Ovary (tissue), 9 donors: ENCODE results near the gene MRPS10. TPM values are rescaled to one million over a fixed set of nuclear protein-coding genes. Genes with fewer than 3 reads are reported as not detected.
A peak's percentile ranks its signal among the peaks of the same experiment; 100 is the strongest.
"Not testable (repeated sequence)": the region's sequence is repeated elsewhere in the genome, so short reads cannot be mapped to it uniquely, and the experiment has no call there.

ENCODE experiments used
- DNase-seq, 5 donors: peaks; one replicate each; pipeline ENCODE4 v3.0.0-alpha.2; 2019 to 2020
- H3K27ac ChIP-seq, 2 donors: fragments of 200-600 bp; one replicate each; pipeline versions ENCODE4 v1.5.1 to v1.8.0; 2019 to 2022
- H3K27me3 ChIP-seq: fragments of 200-600 bp; one replicate; pipeline ENCODE4 v1.8.0; 2022
- H3K36me3 ChIP-seq: fragments of 200-600 bp; sonication (generic); one replicate; pipeline ENCODE4 v1.5.1; 2019
- H3K4me1 ChIP-seq: one replicate; pipeline ENCODE4 v1.8.1; 2013; ENCODE audit warnings: mild to moderate bottlenecking, moderate library complexity; ENCODE audit not compliant: insufficient read depth
- H3K4me3 ChIP-seq: fragments of 200-600 bp; sonication (generic); one replicate; pipeline ENCODE4 v1.5.1; 2017
- H3K9me3 ChIP-seq, 2 donors: fragments of 200-600 bp in 1 of 2; sonication (generic) in 1 of 2; one replicate each; pipeline versions ENCODE4 v1.5.1 to v1.8.1; 2013 to 2019; ENCODE audit warnings: mild to moderate bottlenecking in 1 of 2, moderate library complexity in 1 of 2
- EP300 ChIP-seq: sonication (generic); formaldehyde crosslinking; IDR thresholded peaks from one replicate; pipeline ENCODE4 v1.6.1; 2017; ENCODE audit warnings: antibody characterized with exemption
- POLR2A ChIP-seq: fragments of 450-650 bp; IDR thresholded peaks from one replicate; pipeline ENCODE4 v1.6.1; 2017; ENCODE audit warnings: antibody characterized with exemption, mild to moderate bottlenecking, moderate library complexity
- WGBS, 3 donors: extraction: QIAGEN DNeasy Blood & Tissue Kit in 1 of 3; methylation state at CpG; one replicate each; pipeline versions ENCODE4 v1.1.5 to v1.1.7; 2013 to 2017; 5-methylcytosine and 5-hydroxymethylcytosine counted together
- intact Hi-C, 4 donors: fragments of 100-400 bp; cut with DNase I; formaldehyde crosslinking; loops; one replicate each; pipeline versions ENCODE4 v1.11.0 to v1.15.1; 2022 to 2023
- polyA plus RNA-seq, 2 donors: library from polyadenylated mRNA; stranded (reverse); fragments of 200-250 nt in 1 of 2; fragments of 350-450 nt in 1 of 2; fragmentation: Illumina TruSeq in 1 of 2; extraction: RNeasy Lipid Tissue Mini Kit (QIAGEN cat#74804) in 1 of 2; gene quantifications; one replicate each; pipeline ENCODE4 v1.2.3, GENCODE V29; 2013 to 2014
- total RNA-seq, 7 donors: library from RNA; depleted of rRNA in 2 of 7; stranded (reverse); fragments of >200 nt in 2 of 7; fragmentation: NEBNext Ultra II Directional in 3 of 7; extraction: Animal tissue kit (Norgen Biotek cat#: 25700) in 3 of 7; gene quantifications; one replicate each; pipeline versions ENCODE4 v1.1.0 to v1.2.4, GENCODE V29; 2016 to 2023
- TF ChIP-seq, protein P1 (sequence below), 3 donors: fragments of 450-650 bp in 2 of 3; fragments of 200-600 bp in 1 of 3; IDR thresholded peaks; one replicate each; pipeline versions ENCODE4 v1.5.1 to v1.8.0; 2016 to 2022; ENCODE audit warnings: antibody characterized with exemption in 3 of 3, mild to moderate bottlenecking in 1 of 3
- donor health status: DM: no; HTN: no; CAD: no; lungs with moderate emphysema.
- donor health status: DM: no; HTN: no; CAD: no.
- donor health status: Bipolar disorder and iron deficiency.
- donor health status: DM: yes; HTN: yes; CAD: no.
- donor health status: DM: no; HTN: no; CAD: no.
- donor health status: DM: yes; HTN: yes; CAD: no.

MRPS10 gene
- total and polyA plus RNA-seq, 9 donors: 14.9 to 37.3 (median 24.6) TPM

DNA sequence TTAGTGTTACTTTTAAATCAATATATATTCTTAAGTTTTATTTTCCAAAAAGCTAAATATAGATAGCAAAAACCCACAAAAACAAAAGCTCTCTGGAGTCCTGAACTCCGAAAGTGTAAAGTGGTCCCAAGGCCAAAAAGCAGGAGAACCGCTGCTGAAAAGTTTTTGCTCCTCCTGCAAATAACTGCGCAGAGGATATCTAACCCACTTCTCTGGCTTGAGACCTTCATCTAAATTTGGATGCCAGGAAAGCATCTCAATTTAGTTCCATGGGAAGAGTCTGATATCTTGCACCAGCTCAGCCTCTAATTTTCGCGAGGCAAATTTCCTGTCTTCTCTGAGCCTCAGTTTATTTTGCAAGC is 523 bp downstream of the MRPS10 start:
- Histone ChIP-seq H3K27ac (no peak overlapping the region), H3K4me3 (peak overlapping the region; percentile 73), H3K27me3 (no peaks in the 10 kb centered on the region), H3K4me1 (peaks cover 6% of the 10 kb centered on the region), H3K36me3 (peaks cover 2% of the 10 kb centered on the region), H3K9me3 (no peaks in the 10 kb centered on the region)
- TF ChIP-seq, protein P1, sequence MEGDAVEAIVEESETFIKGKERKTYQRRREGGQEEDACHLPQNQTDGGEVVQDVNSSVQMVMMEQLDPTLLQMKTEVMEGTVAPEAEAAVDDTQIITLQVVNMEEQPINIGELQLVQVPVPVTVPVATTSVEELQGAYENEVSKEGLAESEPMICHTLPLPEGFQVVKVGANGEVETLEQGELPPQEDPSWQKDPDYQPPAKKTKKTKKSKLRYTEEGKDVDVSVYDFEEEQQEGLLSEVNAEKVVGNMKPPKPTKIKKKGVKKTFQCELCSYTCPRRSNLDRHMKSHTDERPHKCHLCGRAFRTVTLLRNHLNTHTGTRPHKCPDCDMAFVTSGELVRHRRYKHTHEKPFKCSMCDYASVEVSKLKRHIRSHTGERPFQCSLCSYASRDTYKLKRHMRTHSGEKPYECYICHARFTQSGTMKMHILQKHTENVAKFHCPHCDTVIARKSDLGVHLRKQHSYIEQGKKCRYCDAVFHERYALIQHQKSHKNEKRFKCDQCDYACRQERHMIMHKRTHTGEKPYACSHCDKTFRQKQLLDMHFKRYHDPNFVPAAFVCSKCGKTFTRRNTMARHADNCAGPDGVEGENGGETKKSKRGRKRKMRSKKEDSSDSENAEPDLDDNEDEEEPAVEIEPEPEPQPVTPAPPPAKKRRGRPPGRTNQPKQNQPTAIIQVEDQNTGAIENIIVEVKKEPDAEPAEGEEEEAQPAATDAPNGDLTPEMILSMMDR (IDR thresholded peaks at IDR 0.05): no peak
- TF ChIP-seq EP300 (no peak), POLR2A (no peak)
- intact Hi-C loops: loop anchor here in 1 of 4 donors (5.0 kb wide), 1 partner anchor 315 kb away; no protein-coding TSS in a partner anchor
- no peak for DNase-seq
- WGBS, 3 donors: 0 to 2% (median 1%) methylated on average over 5 of the region's 5 CpGs

DNA sequence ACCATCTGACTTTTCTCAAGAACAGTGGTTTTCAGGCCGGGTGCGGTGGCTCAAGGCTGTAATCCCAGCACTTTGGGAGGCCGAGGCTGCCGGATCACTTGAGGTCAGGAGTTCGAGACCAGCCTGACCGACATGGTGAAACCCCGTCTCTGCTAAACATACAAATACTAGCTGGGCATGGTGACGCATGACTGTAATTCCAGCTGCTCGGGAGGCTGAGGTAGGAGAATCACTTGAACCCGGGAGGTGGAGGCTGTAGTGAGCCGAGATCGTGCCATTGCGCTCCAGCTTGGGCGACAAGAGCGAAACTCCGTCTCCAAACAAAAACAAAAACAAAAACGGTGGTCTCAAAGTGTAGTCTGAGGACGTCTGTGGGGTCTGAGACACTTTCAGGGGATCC is 1.2 kb downstream of the MRPS10 start:
- not testable (repeated sequence) for H3K27me3 ChIP-seq, H3K4me1 ChIP-seq, H3K36me3 ChIP-seq, H3K27ac ChIP-seq, DNase-seq, H3K9me3 ChIP-seq
- 69 to 82% (median 77%) methylated on average over 18 of the region's 18 CpGs for WGBS, 3 donors
- intact Hi-C loops: loop anchor here in 1 of 4 donors (5.0 kb wide), 1 partner anchor 316 kb away; no protein-coding TSS in a partner anchor
- H3K4me3 ChIP-seq: peak overlapping the region; percentile 73

DNA sequence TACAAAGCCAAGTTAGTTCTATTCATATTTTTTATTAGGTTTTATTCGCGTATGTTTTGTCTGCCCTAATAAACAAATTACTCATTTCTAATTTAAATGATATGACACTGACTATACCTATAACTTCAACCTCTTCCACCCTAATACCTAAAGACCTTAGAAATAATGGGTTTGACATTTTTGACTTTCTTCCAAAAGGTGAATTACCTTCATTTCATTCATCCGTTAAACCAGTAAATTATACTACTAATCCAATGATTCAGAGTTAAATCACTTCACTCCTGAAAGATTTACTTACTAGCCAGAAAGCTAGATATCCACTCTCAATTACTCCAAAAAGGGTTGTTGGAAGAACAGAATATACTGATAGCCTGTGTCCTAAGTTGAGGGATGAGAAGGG is 5.2 kb downstream of the MRPS10 start:
- Histone ChIP-seq H3K4me3 (no peak overlapping the region), H3K27ac (no peak overlapping the region), H3K27me3 (no peaks in the 10 kb centered on the region), H3K36me3 (peaks cover 2% of the 10 kb centered on the region), H3K4me1 (peaks cover 6% of the 10 kb centered on the region), H3K9me3 (no peaks in the 10 kb centered on the region)
- no peak for DNase-seq
- intact Hi-C loops: no loop called here
- WGBS, 3 donors: 63 to 79% (median 63%) methylated on average over 3 of the region's 3 CpGs
- TF ChIP-seq EP300 (no peak), POLR2A (no peak)
- TF ChIP-seq, protein P1 (IDR thresholded peaks at IDR 0.05): no peak

DNA sequence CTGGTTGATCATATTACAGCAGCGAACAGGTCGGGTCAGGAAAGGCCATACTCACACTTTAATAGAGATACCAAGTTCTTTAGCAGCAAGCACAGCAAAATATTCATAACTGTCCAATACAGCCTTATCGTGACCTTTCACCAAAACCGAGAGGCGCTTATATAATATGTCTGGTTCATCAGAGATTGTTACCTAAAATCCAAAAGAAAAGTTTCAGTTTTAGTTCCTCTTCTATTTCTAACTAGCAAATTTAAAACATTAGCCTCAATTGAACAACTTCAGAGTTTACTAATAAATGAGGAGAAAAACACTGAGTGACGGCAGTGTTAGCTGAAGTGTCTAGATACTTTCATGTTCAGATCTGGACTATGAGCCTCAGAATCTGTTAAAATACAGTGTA is 5.9 kb downstream of the MRPS10 start:
- Histone ChIP-seq H3K4me1 (peaks cover 6% of the 10 kb centered on the region), H3K27me3 (no peaks in the 10 kb centered on the region), H3K9me3 (no peaks in the 10 kb centered on the region), H3K27ac (no peak overlapping the region), H3K4me3 (no peak overlapping the region), H3K36me3 (peaks cover 2% of the 10 kb centered on the region)
- 92% methylated on average over 6 of the region's 6 CpGs for WGBS, 3 donors
- DNase-seq: no peak
- intact Hi-C loops: no loop called here
- TF ChIP-seq EP300 (no peak), POLR2A (no peak)
- TF ChIP-seq, protein P1 (IDR thresholded peaks at IDR 0.05): no peak

DNA sequence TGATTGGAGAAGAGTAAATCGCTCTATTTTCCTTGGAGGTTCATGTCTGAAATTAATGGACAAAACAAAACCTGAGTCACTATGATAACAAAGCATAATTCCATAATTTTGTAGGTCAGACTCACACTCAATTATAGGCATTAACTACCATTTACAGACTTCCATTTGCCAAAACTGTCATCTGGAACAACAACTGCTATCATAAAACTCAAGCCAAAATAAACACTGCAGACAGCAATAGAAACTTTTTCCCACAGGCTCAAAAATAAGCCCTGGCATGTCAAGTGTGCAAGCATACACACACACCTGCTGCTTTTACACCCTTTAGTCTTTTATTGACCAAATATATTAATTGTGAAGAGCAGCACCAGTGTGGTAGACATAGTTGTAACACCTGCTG is 7.1 kb downstream of the MRPS10 start:
- peaks cover 1% of the 10 kb centered on the region for H3K4me1 ChIP-seq
- H3K27me3 ChIP-seq: no peaks in the 10 kb centered on the region
- no peak for DNase-seq
- no peak overlapping the region for H3K4me3 ChIP-seq
- no peaks in the 10 kb centered on the region for H3K9me3 ChIP-seq
- H3K36me3 ChIP-seq: peaks cover 2% of the 10 kb centered on the region
- no peak for TF ChIP-seq POLR2A
- no peak overlapping the region for H3K27ac ChIP-seq
- WGBS, 3 donors: 26 to 38% methylated on average over 1 of the region's 1 CpG; no CpG with 5 or more reads in 1 of the 3 donors
- intact Hi-C loops: no loop called here

DNA sequence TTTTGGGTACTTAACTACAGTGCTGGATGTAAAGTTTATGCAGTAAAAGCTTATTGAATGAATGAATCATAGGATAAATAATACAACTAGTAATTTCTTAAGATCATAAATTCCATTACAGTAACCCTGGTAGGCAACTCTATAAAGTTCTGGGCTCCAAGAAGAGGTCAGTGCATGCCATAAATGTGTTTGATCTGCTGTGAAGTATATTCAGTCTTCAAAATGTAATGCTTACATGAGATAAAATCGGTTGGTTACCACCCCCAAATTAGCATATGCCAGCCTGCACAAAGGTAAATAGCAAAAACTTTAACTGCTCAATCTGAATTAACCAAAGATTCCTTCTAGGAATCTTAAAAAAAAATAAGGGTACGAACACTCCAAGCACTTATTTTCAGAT is 10.1 kb downstream of the MRPS10 start:
- H3K27ac ChIP-seq, H3K27me3 ChIP-seq, DNase-seq, H3K36me3 ChIP-seq, intact Hi-C loops, H3K4me1 ChIP-seq, H3K4me3 ChIP-seq, H3K9me3 ChIP-seq: not testable (repeated sequence)
- 76 to 85% (median 84%) methylated on average over 2 of the region's 2 CpGs for WGBS, 3 donors
